RCC 7860 (cell line): Measurements from ENCODE around the gene KIAA0513.
"Not testable (repeated sequence)": the region's sequence is repeated elsewhere in the genome, so short reads cannot be mapped to it uniquely, and the experiment has no call there.

Experiments
- DNase-seq: peaks from one replicate; pipeline ENCODE4 v3.0.0-alpha.2; 2015; ENCODE audit warnings: low spot score
- FAIRE-seq: peaks from 2 replicates; lab custom pipeline; 2012; peaks lifted over from hg19 to GRCh38; lab: Jason Lieb, UNC

KIAA0513 gene

DNA sequence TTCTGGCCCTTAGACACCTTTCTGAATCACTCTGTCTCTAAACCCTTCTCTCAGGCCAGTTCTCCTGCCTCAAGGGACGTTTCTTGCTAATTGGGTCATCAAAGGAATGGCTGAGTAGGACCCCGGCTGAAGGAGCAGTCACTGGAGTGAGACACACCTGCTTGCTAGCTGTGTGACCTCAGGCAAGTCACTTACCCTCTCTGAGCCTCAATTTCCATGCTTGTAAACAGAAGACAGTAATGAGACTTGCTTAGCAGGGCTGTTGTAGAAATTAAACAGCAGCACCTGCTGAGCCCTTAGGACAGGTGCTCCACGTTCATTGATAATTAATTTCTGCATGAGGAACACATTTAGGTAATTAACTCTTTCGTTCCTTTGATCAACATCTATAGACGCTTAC is 77.9 kb downstream of the KIAA0513 start:
- no peak for FAIRE-seq

GRCh38 chr16:85107083-85107482 is 79.5 kb downstream of the KIAA0513 start:
- FAIRE-seq: no peak
- DNase-seq: no peak

More for the DNA sequence above, 77.9 kb downstream of the KIAA0513 start:
- no peak for DNase-seq

DNA sequence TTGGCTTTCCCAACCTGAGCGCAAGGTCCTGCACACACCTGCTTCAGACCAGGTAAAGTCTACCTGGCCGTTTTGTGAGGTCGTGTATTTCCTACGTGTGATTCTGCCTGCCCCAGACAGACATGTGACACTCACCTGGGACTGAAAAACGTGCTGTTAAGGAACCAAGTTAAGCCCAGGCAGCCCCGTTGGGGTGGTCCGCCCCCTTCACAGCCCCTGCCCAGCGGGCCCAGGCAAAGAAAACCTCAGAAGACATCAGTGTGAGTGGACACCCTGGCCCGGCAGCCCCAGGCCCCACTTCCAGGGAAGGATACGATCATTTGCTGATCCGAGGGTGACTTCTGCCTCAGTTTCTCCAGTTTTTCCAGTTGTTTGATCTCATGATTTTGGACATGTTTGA is 79.9 kb downstream of the KIAA0513 start:
- no peak for FAIRE-seq
- no peak for DNase-seq

DNA sequence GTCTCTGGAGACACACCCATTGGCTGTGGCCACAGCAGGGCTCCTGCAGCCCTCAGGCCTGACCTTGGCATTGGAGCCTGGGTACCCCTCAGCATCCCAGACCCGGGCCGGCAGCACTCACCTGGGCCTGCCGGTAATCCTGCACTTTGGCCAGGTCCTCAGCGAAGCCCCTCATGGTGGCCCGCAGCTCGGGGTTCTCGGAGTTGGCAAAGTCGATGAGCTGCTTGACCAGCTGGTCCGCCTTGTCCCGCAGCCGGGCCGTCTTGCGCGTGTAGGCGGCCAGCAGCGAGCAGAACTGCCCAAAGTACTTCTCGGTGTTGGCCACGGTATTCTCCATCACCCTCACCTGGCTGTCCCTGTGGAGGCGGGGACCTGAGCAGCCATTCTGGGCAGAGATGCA is 82.5 kb downstream of the KIAA0513 start:
- FAIRE-seq: no peak

GRCh38 chr16:85111184-85111583 is 83.6 kb downstream of the KIAA0513 start:
- DNase-seq (no peak), FAIRE-seq (no peak)

More for the DNA sequence above, 82.5 kb downstream of the KIAA0513 start:
- no peak for DNase-seq

- no peak for DNase-seq
Observed at GRCh38 chr16:85112364-85112763, 84.8 kb downstream of the KIAA0513 start, which contains the start of gene CIBAR2. Gene CIBAR2, minus strand, starts transcription at chr16:85112472. Its CDS starts 120 bp downstream, at chr16:85112352.

DNA sequence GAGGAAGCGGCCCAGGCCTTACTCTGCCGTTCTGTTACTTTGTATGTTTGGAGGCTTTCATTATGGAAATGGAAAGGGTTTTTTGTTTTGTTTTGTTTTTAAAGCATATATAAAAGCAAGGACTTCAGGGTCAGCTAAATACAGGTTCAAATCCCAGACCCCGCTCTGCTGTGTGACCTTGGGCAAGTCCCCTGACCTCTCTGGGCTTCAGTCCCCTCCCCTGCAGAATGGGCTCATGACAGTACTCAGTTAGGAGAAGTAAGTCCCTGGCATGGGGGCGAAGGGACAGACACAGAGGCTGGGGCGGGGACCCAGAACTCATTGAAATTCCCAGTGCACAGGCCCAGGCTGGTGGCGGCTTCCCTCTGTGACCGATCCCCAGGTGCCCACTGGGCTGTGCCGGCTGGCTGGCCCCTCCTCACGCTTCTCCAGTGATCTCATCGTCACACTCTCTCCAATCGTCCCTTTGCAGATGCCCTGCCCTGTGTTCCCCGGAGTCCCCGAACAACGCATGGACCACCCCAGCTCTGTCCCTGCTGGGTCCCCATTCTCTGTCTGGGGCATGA is 85.7 kb downstream of the KIAA0513 start:
- FAIRE-seq (no peak), DNase-seq (no peak)

More at GRCh38 chr16:85112364-85112763, 84.8 kb downstream of the KIAA0513 start, which contains the start of gene CIBAR2:
- FAIRE-seq: no peak

DNA sequence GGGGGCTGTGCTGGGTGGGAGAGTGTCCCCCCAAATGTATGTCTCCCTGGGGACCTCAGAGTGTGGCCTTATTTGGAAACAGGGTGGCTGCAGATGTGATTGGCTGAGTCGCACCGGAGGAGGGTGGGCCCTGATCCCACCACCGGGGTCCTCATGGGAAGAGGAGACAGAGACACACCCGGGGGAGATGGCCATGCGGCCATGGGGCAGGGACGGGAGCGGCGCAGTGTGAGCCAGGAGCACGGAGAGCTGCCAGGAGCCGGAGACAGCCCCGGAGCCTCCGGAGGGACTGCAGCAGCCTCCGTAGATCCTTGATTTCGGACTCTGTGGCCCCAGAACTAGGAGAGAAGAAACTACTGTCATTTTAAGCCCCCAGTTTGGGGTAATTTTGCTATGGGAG is 86.3 kb downstream of the KIAA0513 start:
- DNase-seq (no peak), FAIRE-seq (no peak)

GRCh38 chr16:85114909-85115567 is 87.4 kb downstream of the KIAA0513 start:
- FAIRE-seq (peak; percentile 22), DNase-seq (peak; percentile 49)

DNA sequence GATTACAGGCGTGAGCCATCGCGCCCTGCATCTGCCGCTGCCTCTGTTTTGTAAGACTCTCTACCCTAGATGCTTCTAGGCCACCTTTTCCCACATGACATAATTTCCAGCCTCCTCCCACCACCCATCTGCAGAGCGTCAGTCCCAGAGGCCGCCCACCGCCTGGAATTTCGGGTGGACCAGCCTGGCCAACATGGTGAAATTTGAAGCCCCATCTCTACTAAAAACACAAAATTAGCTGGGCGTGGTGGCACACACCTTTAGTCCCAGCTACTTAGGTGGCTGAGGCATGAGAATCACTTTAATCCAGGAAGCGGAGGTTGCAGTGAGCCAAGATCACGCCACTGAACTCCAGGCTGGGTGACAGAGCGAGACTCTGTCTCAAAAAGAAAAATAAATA is 89.8 kb downstream of the KIAA0513 start:
- DNase-seq (no peak), FAIRE-seq (no peak)

DNA sequence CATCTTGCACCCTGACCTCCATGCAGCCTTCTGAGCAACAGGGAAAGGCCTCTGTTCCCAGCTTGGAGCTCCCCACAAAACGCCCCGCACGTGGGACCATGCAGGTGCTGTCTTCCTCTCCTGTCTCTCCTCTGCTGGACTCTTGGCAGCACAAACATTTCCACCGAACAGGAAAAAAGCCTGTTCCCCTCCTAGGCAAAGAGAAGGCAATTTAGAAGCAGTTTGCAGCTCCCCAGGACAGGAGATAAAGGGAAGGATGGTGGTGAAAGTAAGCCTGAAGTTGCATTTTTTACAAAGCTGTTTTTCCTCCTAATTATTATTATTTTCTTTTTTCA is 92.4 kb downstream of the KIAA0513 start:
- DNase-seq (no peak), FAIRE-seq (no peak)

- not testable (repeated sequence) for FAIRE-seq, DNase-seq
Observed at GRCh38 chr16:85123441-85123840, 95.8 kb downstream of the KIAA0513 start.

GRCh38 chr16:85123891-85124635 is 96.5 kb downstream of the KIAA0513 start:
- DNase-seq (peak; percentile 4), FAIRE-seq (no peak)

DNA sequence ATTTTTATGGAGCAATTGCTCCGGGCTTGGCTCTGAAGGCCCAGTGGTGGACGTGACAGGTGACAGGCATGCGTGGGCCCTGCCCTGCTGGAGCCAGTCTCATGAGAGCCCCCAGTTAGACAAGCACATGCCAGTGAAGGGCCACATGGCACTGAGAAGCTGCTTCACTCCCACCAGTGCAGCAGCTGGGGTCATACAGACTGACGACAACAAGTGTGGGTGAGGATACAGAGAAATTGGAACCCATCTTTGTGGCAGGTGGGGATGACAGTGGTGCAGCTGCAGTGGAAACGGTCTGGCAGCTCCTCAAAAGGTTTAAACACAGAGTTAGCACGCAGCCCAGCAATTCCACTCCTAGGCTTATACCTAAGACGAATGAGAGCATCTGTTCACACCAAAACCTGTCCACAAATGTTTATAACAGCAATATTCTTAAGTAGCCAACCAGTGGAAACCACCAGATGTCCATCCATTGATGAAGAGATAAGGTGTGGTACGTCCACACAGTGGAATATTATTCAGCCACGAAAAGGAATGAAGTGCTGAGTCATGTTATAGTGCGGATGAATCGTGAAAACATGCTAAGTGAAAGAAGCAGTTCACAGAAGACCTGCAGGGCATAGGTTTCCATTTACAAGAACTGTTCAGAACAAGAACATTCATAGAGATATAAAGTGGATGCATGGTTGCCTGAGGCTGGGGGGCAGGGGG is 97.2 kb downstream of the KIAA0513 start:
- FAIRE-seq (no peak), DNase-seq (no peak)

DNA sequence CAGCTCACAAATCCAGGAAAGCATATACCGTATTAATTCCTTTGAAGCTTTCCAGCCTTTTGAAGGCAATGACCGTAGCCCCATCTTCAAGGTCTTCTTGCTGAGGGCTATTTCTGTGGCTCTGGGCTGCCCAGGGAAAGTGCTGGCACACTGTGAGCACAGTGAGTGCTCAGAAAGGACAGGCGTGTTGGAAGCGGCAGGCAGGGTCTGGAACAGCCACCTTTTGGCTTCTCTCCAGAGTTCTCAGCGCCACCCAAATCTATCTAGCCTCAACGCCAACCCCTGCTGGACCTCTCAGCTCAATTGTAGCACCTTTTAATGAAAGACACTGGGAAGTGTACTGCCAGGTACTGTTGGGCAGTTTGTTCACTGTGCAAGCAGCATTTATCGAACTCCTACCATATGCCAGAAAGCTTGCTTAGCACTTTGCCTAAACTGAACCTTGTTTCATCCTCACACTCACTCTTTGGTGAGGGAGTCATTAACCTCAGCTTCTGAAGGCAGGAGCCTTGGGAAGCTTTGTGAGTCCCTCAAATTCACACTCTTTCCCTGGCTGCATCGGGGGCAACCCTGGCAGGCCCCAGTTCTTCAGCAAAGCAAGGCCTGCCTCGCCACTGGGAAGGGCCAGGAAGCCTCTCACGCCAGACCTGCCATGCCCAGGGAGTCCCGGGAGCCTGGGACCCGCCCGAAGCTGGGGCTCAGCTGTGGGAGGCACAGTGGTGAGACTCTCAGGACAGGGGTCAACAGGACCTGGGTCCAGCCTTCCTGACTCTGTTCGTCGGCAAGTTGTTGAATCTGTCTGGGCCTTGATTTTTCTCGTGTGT is 98.2 kb downstream of the KIAA0513 start:
- DNase-seq (no peak), FAIRE-seq (no peak)

- DNase-seq (no peak), FAIRE-seq (no peak)
Observed at GRCh38 chr16:85126394-85126704, 98.8 kb downstream of the KIAA0513 start.

- DNase-seq (no peak), FAIRE-seq (no peak)
Observed at GRCh38 chr16:85126705-85127378, 99.2 kb downstream of the KIAA0513 start.

DNA sequence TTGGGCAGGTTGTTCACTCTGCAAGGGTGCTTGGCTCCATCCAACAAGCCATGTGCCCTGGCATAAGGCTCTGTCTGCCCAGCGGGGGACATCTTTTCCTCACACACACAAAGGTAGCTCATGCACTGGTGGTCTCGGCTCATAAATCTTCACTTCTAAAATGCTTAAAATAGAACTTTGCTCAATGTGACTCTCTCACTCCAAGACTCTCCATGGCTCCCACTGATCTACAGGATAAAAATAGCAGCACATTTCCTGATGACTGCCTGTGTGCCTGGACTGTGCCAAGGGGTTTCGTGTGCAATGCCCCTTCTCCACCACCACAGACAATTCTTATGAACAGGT is 99.8 kb downstream of the KIAA0513 start:
- no peak for DNase-seq
- no peak for FAIRE-seq

- FAIRE-seq (no peak), DNase-seq (no peak)
Observed at GRCh38 chr16:85128079-85128837, 100.7 kb downstream of the KIAA0513 start.
